Stimulated activated CD8-positive, alpha-beta memory T cell treated with anti-CD3 and anti-CD28 coated beads, Interleukin-7, amount 100 ng/mL, for 24 hours (primary cell): ENCODE measurements around the gene CDCA5.
A peak's percentile ranks its signal among the peaks of the same experiment; 100 is the strongest.

Experiments
- DNase-seq: peaks from one replicate; pipeline ENCODE4 v3.0.0-alpha.2; 2020; ENCODE audit warnings: low read depth

CDCA5 gene

GRCh38 chr11:65083834-65084597 lies at the start of gene CDCA5, which contains the start of gene ZFPL1:
TSS of gene CDCA5 (minus strand) at chr11:65084040. CDS start at chr11:65083978, 62 bp downstream.
TSS of gene ZFPL1 (plus strand) at chr11:65084222. CDS start at chr11:65084699, 477 bp downstream.
- DNase-seq: peak; percentile 93

- DNase-seq: no peak
Observed at GRCh38 chr11:65132988-65133700, 49.3 kb upstream of the CDCA5 start.

GRCh38 chr11:65132238-65132987 lies 48.6 kb upstream of the CDCA5 start:
- DNase-seq: no peak

- no peak for DNase-seq
Observed at GRCh38 chr11:65131895-65132237, 48.0 kb upstream of the CDCA5 start.

- DNase-seq: no peak
Observed at GRCh38 chr11:65131417-65131776, 47.6 kb upstream of the CDCA5 start.

- no peak for DNase-seq
Observed at GRCh38 chr11:65130631-65131416, 47.0 kb upstream of the CDCA5 start.

GRCh38 chr11:65129649-65130441 lies 46.0 kb upstream of the CDCA5 start:
- DNase-seq: no peak

GRCh38 chr11:65128182-65129145 lies 44.6 kb upstream of the CDCA5 start:
- DNase-seq: no peak

GRCh38 chr11:65127473-65128181 lies 43.8 kb upstream of the CDCA5 start:
- no peak for DNase-seq

- no peak for DNase-seq
Observed at GRCh38 chr11:65126624-65127274, 42.9 kb upstream of the CDCA5 start.

- no peak for DNase-seq
Observed at GRCh38 chr11:65125197-65126056, 41.6 kb upstream of the CDCA5 start.

- DNase-seq: no peak
Observed at GRCh38 chr11:65124480-65125196, 40.8 kb upstream of the CDCA5 start.

- DNase-seq: peak; percentile 96
Observed at GRCh38 chr11:65121865-65122696, 38.2 kb upstream of the CDCA5 start, which contains the start of the genes FAU and MRPL49. TSS of gene FAU (minus strand) at chr11:65122134. CDS start at chr11:65121813, 321 bp downstream. TSS of gene MRPL49 (plus strand) at chr11:65122321. CDS start at chr11:65122347, 26 bp downstream.

- DNase-seq: no peak
Observed at GRCh38 chr11:65121447-65121864, 37.6 kb upstream of the CDCA5 start.

GRCh38 chr11:65120831-65121230 lies 37.0 kb upstream of the CDCA5 start:
- DNase-seq: no peak

GRCh38 chr11:65119670-65119995 lies 35.8 kb upstream of the CDCA5 start:
- DNase-seq: no peak
